Frontal cortex (tissue), 4 donors: ENCODE data around the gene LAG3. TPM values are rescaled to one million over a fixed set of nuclear protein-coding genes. Genes with fewer than 3 reads are reported as not detected.

Experiments
- DNase-seq, 2 donors: peaks; one replicate each; pipeline ENCODE4 v3.0.0; 2012; ENCODE audit warnings: low spot score in 2 of 2
- FAIRE-seq: peaks from 2 replicates; lab custom pipeline; 2012; peaks lifted over from hg19 to GRCh38; lab: Jason Lieb, UNC
- total RNA-seq: library from RNA; depleted of rRNA; stranded (reverse); fragments of >200 nt; gene quantifications from one replicate; pipeline ENCODE4 v1.2.3, GENCODE V29; 2014
- donor health status: control.
- donor health status: control.
- donor health status: control.

LAG3 gene
- total RNA-seq, 1 donor from 2014 or later, result under 0.01 TPM

- DNase-seq (no peak), FAIRE-seq (no peak)
Measured at GRCh38 chr12:6819106-6820030, 47.0 kb downstream of the LAG3 start.

- DNase-seq (no peak), FAIRE-seq (no peak)
Measured at GRCh38 chr12:6820166-6820565, 47.8 kb downstream of the LAG3 start.

- no peak for FAIRE-seq
- peak in 1 of 2 donors; percentile 68 for DNase-seq
Measured at GRCh38 chr12:6821591-6822425, 49.5 kb downstream of the LAG3 start, which contains the start of gene GPR162. Gene GPR162, plus strand, starts transcription at chr12:6821821. Its CDS starts 2,078 bp downstream, at chr12:6823899.

- FAIRE-seq, result no peak
Measured at GRCh38 chr12:6822426-6823135, 50.3 kb downstream of the LAG3 start.

GRCh38 chr12:6823182-6824084 lies 51.1 kb downstream of the LAG3 start:
- DNase-seq, result no peak
- FAIRE-seq, result no peak

More at GRCh38 chr12:6822426-6823135, 50.3 kb downstream of the LAG3 start:
- DNase-seq, result no peak

GRCh38 chr12:6824085-6824775 lies 51.9 kb downstream of the LAG3 start:
- DNase-seq (no peak), FAIRE-seq (no peak)

- FAIRE-seq (no peak), DNase-seq (no peak)
Measured at GRCh38 chr12:6824901-6825381, 52.6 kb downstream of the LAG3 start.

- FAIRE-seq, result no peak
- DNase-seq, result peak; percentile 88 to 93
Measured at GRCh38 chr12:6825398-6826124, 53.2 kb downstream of the LAG3 start.

- FAIRE-seq (no peak), DNase-seq (no peak)
Measured at GRCh38 chr12:6826125-6826733, 53.9 kb downstream of the LAG3 start.

- no peak for FAIRE-seq
- DNase-seq, result no peak
Measured at GRCh38 chr12:6826734-6827436, 54.6 kb downstream of the LAG3 start.

- FAIRE-seq, result no peak
- DNase-seq, result peak; percentile 80 to 84
Measured at GRCh38 chr12:6827437-6827911, 55.2 kb downstream of the LAG3 start.

Other genes with a start within 250 kb of the LAG3 start
- 1,793 TPM for gene GAPDH, start 238.0 kb upstream of the LAG3 start, total RNA-seq
- 4.9 TPM for gene IFFO1, start 216.5 kb upstream of the LAG3 start, total RNA-seq
- gene NOP2, start 204.2 kb upstream of the LAG3 start, total RNA-seq, result 9.4 TPM
- gene CHD4, start 165.1 kb upstream of the LAG3 start, total RNA-seq, result 201 TPM
- 0.41 TPM for gene LPAR5, start 136.6 kb upstream of the LAG3 start, total RNA-seq
- 0.41 TPM for gene ACRBP, start 125.1 kb upstream of the LAG3 start, total RNA-seq
- 81.9 TPM for gene ING4, start 109.4 kb upstream of the LAG3 start, total RNA-seq
- 12.2 TPM for gene ZNF384, start 83.1 kb upstream of the LAG3 start, total RNA-seq
- 1.2 TPM for gene PIANP, start 71.7 kb upstream of the LAG3 start, total RNA-seq
- 24.5 TPM for gene COPS7A, start 48.5 kb upstream of the LAG3 start, total RNA-seq
- gene MLF2, start 19.4 kb upstream of the LAG3 start, total RNA-seq, result 77.9 TPM
- 47.7 TPM for gene PTMS, start 6.2 kb upstream of the LAG3 start, total RNA-seq
- 2.0 TPM for gene CD4, start 17.0 kb downstream of the LAG3 start, total RNA-seq
- 81.1 TPM for gene GPR162, start 49.3 kb downstream of the LAG3 start, total RNA-seq
- gene P3H3, start 55.9 kb downstream of the LAG3 start, total RNA-seq, result 11.0 TPM
- gene GNB3, start 68.4 kb downstream of the LAG3 start, total RNA-seq, result 1.2 TPM
- gene CDCA3, start 78.8 kb downstream of the LAG3 start, total RNA-seq, result 2.9 TPM
- gene USP5, start 79.6 kb downstream of the LAG3 start, total RNA-seq, result 77.5 TPM
- gene TPI1, start 95.0 kb downstream of the LAG3 start, total RNA-seq, result 293 TPM
- 1.6 TPM for gene SPSB2, start 100.8 kb downstream of the LAG3 start, total RNA-seq
- gene LRRC23, start 132.3 kb downstream of the LAG3 start, total RNA-seq, result 6.5 TPM
- gene ENO2, start 142.1 kb downstream of the LAG3 start, total RNA-seq, result 169 TPM
- gene ATN1, start 155.4 kb downstream of the LAG3 start, total RNA-seq, result 11.8 TPM
- gene RNU7-1, start 171.3 kb downstream of the LAG3 start, total RNA-seq, result not detected
- gene C12orf57, start 171.5 kb downstream of the LAG3 start, total RNA-seq, result 322 TPM
- 1.6 TPM for gene PTPN6, start 178.8 kb downstream of the LAG3 start, total RNA-seq
- 175 TPM for gene PHB2, start 198.1 kb downstream of the LAG3 start, total RNA-seq
- gene EMG1, start 198.4 kb downstream of the LAG3 start, total RNA-seq, result 22.4 TPM
- gene LPCAT3, start 246.0 kb downstream of the LAG3 start, total RNA-seq, result 6.5 TPM